CD4-positive, alpha-beta T cell treated with Interleukin-15 for 1 hour (primary cell): Measurements from ENCODE around the gene HIVEP1.

Experiments used
- DNase-seq: peaks from one replicate; pipeline ENCODE4 v3.0.0-alpha.2; 2020

HIVEP1 gene

GRCh38 chr6:12020187-12020791 is 8.2 kb downstream of the HIVEP1 start:
- no peak for DNase-seq

DNA sequence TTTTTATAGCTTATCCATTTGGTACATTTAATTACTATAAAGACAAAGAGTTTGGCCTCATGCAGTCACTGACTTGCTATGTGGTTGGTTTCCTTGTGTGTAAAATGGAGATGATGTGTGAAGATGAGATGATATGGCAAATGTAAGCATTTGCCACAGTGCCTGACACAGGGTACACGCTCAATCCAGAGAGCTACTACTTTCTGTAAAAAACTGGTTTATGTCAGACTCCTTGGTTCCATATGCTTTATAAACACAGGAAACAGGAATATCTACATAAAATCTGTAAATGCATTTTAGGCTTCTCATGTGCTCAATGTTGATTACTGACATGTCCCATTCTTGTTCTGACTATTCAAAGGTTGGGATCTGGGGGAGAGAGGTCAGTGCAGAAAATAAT is 10.4 kb downstream of the HIVEP1 start:
- no peak for DNase-seq

DNA sequence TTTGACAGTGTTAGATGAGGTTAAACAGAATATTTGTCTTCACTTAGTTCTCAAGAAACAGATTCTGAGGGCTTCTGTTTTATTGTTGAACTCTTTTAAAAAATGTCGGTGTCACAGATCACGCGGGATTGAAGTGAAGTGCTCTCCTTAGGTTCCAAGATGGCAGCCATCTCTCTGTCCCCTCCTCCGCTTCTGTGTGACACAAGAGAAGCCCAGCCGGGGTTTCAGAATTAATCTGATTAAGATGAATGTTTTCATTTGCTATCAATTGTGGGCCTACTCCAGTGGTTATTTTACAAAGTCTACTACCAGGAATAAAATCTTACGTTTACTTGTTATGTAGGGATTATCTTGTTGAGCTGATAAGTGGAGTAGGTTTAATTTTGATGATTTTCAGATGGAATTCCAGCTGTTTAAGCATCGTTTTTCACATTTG is 10.9 kb downstream of the HIVEP1 start:
- DNase-seq, result no peak

DNA sequence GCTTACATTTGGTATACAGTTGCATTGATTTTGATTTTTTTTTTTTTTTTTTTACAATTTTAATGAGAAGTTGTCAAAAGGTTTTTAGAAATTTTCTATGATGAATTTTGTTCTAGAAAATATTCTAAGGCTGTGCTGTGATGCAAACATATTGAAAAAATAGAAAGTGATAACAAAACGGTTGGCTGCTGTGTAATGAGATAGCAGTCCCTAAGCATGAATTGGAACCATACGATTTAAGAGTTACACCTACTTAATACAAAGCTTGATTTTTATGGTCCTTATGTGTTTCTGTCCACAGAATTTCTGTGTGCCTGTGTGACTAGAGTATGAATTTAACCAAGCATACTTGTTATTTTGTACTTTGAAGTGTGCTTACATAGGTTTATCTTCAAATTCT is 12.1 kb downstream of the HIVEP1 start:
- DNase-seq, result no peak

DNA sequence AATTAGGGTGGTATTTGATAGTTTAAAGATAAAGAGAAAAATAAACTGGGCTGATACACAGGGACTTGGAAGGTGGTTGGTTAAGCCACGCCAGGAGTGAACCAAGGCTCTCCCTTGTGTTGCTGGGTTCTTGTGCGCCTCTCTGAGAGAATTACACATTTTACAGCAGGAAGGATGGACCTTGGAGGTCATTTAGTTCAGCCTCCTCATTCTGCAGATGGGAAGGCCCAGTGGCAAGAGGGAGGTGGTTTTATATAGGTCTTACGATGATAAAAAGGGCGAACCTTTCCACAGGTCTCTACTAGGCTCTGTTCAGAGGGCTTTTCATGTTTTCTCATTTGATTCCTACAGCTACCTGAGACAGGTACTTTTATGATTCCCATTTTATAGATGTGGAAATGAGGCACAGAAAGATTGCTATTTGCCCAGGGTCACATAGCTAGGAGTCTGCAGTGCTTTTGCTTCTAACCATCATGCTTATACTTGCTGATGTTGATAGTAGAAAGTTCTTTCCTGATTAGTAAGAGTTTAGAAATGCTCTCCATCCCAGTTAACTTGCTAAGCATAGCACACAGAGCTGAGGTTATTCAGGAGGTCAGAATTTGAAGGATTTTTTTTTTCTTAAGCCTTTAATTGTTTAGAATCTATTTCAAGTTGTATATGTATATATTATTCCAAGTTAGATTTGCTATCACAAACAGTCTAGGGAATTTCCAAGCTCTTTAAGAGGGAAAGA is 12.8 kb downstream of the HIVEP1 start:
- DNase-seq, result no peak

- no peak for DNase-seq
These were observed 14.0 kb downstream of the HIVEP1 start for GRCh38 chr6:12026120-12026519.

DNA sequence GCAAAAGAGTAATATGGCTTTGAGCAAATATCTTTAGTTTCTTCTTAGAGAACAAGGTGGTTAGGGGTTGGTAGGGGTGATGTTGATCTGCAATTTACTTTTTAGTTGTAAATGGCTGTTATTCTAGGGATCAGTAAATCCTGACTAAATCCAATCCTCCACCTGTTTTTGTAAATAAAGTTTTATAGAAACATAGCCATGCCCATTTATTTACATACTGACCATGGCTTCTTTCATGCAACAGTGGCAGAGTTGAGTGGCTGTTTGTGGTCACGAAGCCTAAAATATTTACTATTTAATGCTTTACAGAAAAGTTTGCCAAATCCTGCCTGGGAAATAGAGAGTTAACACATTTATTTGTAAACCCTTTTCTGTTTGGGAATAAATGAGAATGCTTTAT is 14.7 kb downstream of the HIVEP1 start:
- no peak for DNase-seq

DNA sequence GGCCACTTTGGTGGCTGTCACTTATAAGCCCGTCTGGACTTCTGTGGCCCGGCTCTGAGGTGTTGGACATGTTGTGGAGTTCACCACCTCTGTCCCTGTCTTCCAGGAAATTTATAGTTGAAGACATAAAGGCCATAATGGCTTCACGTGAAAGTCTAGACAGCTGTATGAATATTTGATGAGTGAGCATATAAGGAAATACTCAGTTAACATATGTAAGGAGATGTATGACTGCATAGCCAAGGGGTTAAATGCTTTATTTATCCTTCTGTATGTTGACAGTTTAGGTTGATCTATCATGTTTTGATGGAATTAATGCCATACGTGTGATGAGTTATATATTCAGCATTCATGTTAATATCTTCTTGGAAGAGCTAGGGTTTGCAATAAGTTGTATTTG is 16.1 kb downstream of the HIVEP1 start:
- DNase-seq, result no peak

DNA sequence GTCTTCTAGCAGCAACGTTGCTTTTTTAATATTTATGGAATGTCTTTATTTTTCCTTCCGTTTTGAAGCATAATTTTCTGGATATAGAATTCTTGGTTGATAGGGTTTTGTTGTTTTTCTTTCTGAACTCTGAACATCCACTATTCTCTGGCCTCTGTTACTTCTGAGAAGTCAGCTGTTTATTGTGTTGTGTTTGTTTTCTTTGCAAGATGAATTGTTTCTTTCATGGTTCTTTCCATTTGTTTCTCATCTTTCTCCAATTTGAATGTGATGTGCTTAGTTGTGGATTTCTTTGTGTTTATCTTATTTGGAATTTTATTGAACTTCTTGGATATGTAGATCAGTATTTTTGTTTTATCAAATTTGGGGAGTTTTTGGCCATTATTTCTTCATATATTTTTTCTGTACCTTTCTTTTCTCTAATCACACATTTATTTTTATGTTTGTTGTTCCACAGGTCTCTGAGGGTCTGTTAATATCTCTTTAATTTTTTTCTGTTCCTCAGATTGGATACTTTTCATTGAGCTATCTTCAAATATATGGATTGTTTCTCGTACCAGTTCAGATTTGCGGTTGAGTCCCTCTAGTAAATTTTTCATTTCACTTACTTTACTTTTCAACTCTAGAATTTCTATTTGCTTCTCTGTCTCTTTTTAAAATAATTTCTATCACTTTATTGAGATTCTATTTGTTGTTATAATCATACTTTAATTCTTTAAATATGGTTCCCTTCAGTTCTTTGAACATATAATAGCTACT is 18.0 kb downstream of the HIVEP1 start:
- no peak for DNase-seq

DNA sequence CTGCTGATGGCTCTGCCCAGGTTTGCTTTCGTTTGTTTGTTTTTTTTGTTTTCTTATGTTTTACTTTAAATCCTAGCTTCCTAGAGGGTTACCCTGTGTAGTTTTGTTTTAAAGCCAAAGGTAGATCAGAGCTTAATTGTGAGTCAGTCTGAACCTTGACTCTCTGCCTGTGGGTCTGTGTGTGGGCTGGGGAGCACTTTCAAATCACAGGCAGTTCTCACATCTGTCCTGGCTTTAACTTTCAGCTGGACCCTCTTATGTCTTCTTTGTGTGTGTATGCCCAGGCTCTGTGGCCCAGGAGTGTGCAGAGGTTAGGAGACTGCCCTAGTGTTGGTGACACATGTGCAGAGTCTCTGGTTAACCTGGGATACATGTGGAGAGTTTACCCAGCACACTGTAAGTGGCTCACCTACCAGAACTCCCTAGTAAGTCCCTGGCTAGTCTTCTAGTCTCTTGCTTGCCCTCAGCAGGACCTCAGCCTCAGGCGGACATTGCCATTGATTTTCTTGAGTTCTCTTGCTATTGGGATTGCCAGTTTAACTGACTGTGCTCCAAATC is 19.0 kb downstream of the HIVEP1 start:
- no peak for DNase-seq

DNA sequence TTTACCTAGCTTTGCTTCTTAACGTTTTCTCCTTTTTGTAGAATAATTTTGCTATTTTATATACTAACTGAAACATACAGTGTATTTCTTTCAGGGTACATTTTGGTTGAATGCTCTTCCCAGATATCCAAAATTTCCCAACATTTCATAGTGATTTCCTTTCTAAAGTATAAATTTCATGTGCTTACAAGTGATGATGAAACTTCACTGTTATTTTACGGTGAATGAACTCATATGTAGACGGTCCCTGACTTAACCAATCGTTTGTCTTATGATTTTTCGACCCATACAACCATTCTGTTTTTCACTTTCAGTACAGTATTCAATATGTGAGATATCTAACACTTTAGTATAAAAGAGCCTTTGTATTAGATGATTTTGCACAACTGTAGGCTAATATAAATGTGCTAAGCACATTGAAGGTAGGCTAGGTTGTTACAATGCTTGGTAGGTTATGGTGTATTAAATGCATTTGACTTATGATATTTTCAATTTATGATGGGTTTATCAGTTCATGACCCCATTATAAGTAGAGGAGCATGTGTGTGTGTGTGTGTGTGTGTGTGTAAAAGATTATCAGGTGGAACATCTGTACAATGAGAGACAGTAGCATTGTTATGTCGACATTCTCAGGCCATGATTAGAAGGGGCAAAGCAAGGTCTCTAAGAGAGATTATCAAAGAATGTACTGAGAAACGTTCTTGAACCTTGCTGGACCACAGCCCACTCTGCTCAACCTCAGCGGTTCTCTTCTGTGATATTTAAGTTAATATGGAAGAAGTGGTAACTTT is 20.9 kb downstream of the HIVEP1 start:
- DNase-seq, result no peak

DNA sequence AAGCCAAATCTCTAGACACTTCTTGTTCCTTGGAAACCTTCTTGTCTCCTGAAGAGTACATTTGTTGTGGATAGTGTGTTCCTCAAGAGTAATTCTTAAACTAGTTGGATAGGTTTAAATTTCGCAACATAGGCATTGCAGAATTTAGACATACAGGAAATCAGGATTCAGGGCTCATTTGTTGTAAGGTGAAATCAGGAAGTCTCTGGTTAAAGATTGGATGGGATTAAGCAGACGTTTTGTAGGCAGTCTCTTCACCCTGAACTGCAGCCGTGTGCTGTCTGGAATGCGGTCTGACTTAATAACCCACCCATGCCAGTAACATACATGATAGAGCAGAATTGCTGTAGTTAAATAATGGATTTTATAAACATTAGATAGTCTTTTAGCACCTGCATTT is 21.7 kb downstream of the HIVEP1 start:
- DNase-seq, result no peak

- DNase-seq, result no peak
These were observed 22.2 kb downstream of the HIVEP1 start for GRCh38 chr6:12034349-12034748.

DNA sequence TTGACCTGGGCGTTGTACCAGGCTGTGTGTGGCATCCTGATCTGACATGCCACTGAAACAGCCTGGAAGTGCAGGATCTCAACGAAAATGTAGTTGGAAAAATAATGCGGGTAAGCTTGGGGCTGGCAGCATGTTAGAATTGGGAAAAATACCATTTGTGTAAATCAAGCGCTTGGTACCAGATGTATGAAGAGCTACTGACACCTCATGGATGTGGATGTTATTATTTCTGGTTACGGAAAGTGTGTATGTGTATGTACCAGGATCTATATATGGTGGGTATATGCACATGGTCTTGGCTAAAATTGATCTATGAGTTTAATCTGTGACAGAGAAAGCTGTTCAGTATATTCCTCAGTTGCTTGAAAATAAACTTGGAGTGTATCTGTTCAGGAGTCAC is 22.7 kb downstream of the HIVEP1 start:
- no peak for DNase-seq

- DNase-seq, result no peak
These were observed 24.7 kb downstream of the HIVEP1 start for GRCh38 chr6:12036766-12037165.

- DNase-seq, result no peak
These were observed 25.7 kb downstream of the HIVEP1 start for GRCh38 chr6:12037798-12038197.

GRCh38 chr6:12039540-12040459 is 27.7 kb downstream of the HIVEP1 start:
- DNase-seq, result no peak

DNA sequence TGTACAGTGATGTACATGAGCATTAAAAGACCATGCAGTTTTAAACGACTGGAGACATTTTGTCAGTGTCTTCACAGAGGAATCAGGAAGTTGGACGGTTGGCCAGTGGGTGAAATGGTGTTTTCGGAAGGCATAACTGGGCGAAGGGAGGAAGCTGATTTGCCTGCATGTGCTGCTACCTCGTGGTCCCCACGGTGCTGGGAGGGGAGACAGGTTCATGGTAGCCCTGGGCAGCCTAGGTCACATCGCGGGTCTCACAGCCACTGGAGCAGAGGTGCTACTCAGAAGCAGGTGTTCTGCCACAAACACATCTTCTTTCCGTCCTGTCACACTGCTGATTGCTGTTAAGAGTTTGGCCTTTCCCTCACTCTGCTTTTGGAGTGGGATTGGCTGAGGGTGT is 35.2 kb downstream of the HIVEP1 start:
- DNase-seq, result peak; percentile 34

DNA sequence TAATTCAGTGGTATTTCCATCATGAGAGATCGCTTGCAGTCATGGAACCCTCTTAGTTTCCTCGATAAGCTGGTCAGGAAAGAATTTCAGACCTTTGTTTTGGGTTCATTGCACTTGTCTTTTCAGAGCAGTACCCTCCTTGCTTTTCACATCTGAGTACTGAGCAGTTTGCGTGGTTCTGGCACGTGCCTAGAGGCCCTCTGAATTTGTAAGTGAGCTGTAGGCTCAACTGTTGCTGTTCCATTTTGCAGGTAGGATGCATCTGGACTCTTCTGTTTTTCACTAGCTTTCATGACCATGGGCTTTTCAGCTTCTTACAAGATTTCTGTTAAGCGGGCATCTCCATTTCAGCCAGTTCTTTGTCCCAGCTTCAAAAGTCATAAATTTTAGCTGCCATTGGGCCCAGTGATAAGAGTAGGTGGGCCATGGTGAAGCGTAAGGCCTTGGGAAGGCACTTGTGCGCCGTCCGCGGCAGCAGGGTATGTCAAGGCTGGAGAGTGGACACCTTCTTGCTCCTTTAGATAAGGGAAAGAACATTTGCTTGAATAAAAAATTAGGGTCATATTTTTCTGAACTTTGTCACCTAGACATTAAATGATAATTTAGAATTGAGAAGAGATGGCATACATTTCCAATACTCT is 35.8 kb downstream of the HIVEP1 start:
- no peak for DNase-seq

- no peak for DNase-seq
These were observed 36.5 kb downstream of the HIVEP1 start for GRCh38 chr6:12048609-12049008.

- peak; percentile 21 for DNase-seq
These were observed 37.1 kb downstream of the HIVEP1 start for GRCh38 chr6:12049165-12049564.
